Gastroesophageal sphincter (tissue), 4 donors: ENCODE measurements around the gene MED29. TPM values are rescaled to one million over a fixed set of nuclear protein-coding genes. Genes with fewer than 3 reads are reported as not detected.

ENCODE experiments used
- ATAC-seq: fragments of 150-250 bp; one replicate; pipeline ENCODE4 v1.9.1; 2016; ENCODE audit warnings: mild to moderate bottlenecking, moderate library complexity
- H3K27ac ChIP-seq, 4 donors: fragments of 200-600 bp; sonication (generic) in 3 of 4; 1 replicate in 3 of 4; 2 replicates in 1 of 4; pipeline ENCODE4 v1.5.1; 2016 to 2019
- H3K27me3 ChIP-seq: fragments of 200-600 bp; sonication (generic); one replicate; pipeline ENCODE4 v1.5.1; 2019
- H3K36me3 ChIP-seq, 2 donors: fragments of 200-600 bp; sonication (generic); one replicate each; pipeline ENCODE4 v1.5.1; 2019; ENCODE audit warnings: control low read depth in 1 of 2
- H3K4me1 ChIP-seq, 3 donors: fragments of 200-600 bp; sonication (generic); 1 replicate in 2 of 3; 2 replicates in 1 of 3; pipeline ENCODE4 v1.5.1; 2016 to 2019; ENCODE audit warnings: control low read depth in 2 of 3
- H3K4me3 ChIP-seq, 2 donors: fragments of 200-600 bp; sonication (generic); one replicate each; pipeline ENCODE4 v1.5.1; 2019; ENCODE audit warnings: mild to moderate bottlenecking in 1 of 2, moderate library complexity in 1 of 2
- H3K9me3 ChIP-seq, 3 donors: fragments of 200-600 bp; sonication (generic); one replicate each; pipeline ENCODE4 v1.5.1; 2017 to 2019; ENCODE audit warnings: control low read depth in 2 of 3
- CTCF ChIP-seq, 4 experiments: fragments of 200-600 bp in 2 of 4; fragments of 450-650 bp in 2 of 4; sonication (generic) in 1 of 4; IDR thresholded peaks; one replicate each; pipeline ENCODE4 v1.5.1; 2017 to 2019; ENCODE audit warnings: antibody characterized with exemption in 4 of 4, mild to moderate bottlenecking in 2 of 4, moderate library complexity in 2 of 4
- EP300 ChIP-seq: sonication (generic); formaldehyde crosslinking; IDR thresholded peaks from one replicate; pipeline ENCODE4 v1.6.1; 2017; ENCODE audit warnings: antibody characterized with exemption, mild to moderate bottlenecking
- POLR2A ChIP-seq, 2 donors: fragments of 450-650 bp; IDR thresholded peaks; one replicate each; pipeline ENCODE4 v1.6.1; 2017; ENCODE audit warnings: antibody characterized with exemption in 2 of 2, mild to moderate bottlenecking in 2 of 2, moderate library complexity in 1 of 2
- POLR2AphosphoS5 ChIP-seq: sonication (generic); formaldehyde crosslinking; IDR thresholded peaks from one replicate; pipeline ENCODE4 v1.6.1; 2017; ENCODE audit warnings: antibody characterized with exemption
- WGBS, 2 donors: methylation state at CpG; one replicate each; pipeline ENCODE4 v1.1.5; 2018; ENCODE audit warnings: low coverage in 1 of 2; 5-methylcytosine and 5-hydroxymethylcytosine counted together
- total RNA-seq, 4 donors: library from RNA; depleted of rRNA; stranded (reverse); fragments of >200 nt; gene quantifications; one replicate each; pipeline ENCODE4 v1.1.0, GENCODE V29; 2016

Gene MED29
- total RNA-seq, 4 donors from 2014 or later = 30.0 to 50.7 (median 36.4) TPM

GRCh38 chr19:39369200-39369599 lies 22.0 kb upstream of the MED29 start:
- peak overlapping the region in 1 of 4 donors; percentile 42 for H3K27ac ChIP-seq
- WGBS, 2 donors = 71 to 77% methylated on average over 2 of the region's 2 CpGs
- H3K9me3 ChIP-seq = no peaks in the 10 kb centered on the region
- H3K4me1 ChIP-seq = peaks cover 9 to 66% (median 26%) of the 10 kb centered on the region in 3 donors
- peaks cover 0 to 65% of the 10 kb centered on the region in 2 donors for H3K36me3 ChIP-seq
- no peak for ATAC-seq
- H3K27me3 ChIP-seq = no peaks in the 10 kb centered on the region
- no peak overlapping the region for H3K4me3 ChIP-seq
- TF ChIP-seq POLR2A (IDR thresholded peaks at IDR 0.05) (no peak), POLR2AphosphoS5 (no peak), EP300 (no peak), CTCF (IDR thresholded peaks at IDR 0.05) (no peak)

GRCh38 chr19:39370735-39371134 lies 20.4 kb upstream of the MED29 start:
- peaks cover 0 to 59% of the 10 kb centered on the region in 2 donors for H3K36me3 ChIP-seq
- TF ChIP-seq POLR2AphosphoS5 (no peak), EP300 (no peak), CTCF (IDR thresholded peaks at IDR 0.05) (no peak), POLR2A (IDR thresholded peaks at IDR 0.05) (no peak)
- H3K4me3 ChIP-seq = no peak overlapping the region
- peak overlapping the region in 3 of 4 donors; percentile 89 to 99 (median 93) for H3K27ac ChIP-seq
- H3K27me3 ChIP-seq = no peaks in the 10 kb centered on the region
- WGBS, 2 donors = 100% methylated on average over 1 to 3 of the region's 5 CpGs
- no peaks in the 10 kb centered on the region for H3K9me3 ChIP-seq
- no peak for ATAC-seq
- peaks cover 9 to 59% (median 22%) of the 10 kb centered on the region in 3 donors for H3K4me1 ChIP-seq

GRCh38 chr19:39372047-39372802 lies 19.0 kb upstream of the MED29 start:
- Histone ChIP-seq H3K36me3 (peaks cover 0 to 62% of the 10 kb centered on the region in 2 donors), H3K27ac (peak overlapping the region; percentile 89 to 99 (median 92)), H3K9me3 (no peaks in the 10 kb centered on the region), H3K4me1 (peaks cover 9 to 50% (median 22%) of the 10 kb centered on the region in 3 donors), H3K27me3 (no peaks in the 10 kb centered on the region), H3K4me3 (no peak overlapping the region)
- peak; percentile 97 for ATAC-seq
- WGBS, 2 donors = 18 to 26% methylated on average over 8 of the region's 8 CpGs
- TF ChIP-seq EP300 = no peak
- no peak for TF ChIP-seq POLR2A (IDR thresholded peaks at IDR 0.05)
- TF ChIP-seq CTCF (IDR thresholded peaks at IDR 0.05) = peak in 2 of 4 experiments; percentile 12 to 22
- peak; percentile 86 for TF ChIP-seq POLR2AphosphoS5

GRCh38 chr19:39372941-39373340 lies 18.2 kb upstream of the MED29 start:
- ATAC-seq = peak; percentile 39
- peaks cover 9 to 43% (median 22%) of the 10 kb centered on the region in 3 donors for H3K4me1 ChIP-seq
- H3K4me3 ChIP-seq = no peak overlapping the region
- H3K36me3 ChIP-seq = peaks cover 0 to 65% of the 10 kb centered on the region in 2 donors
- peak overlapping the region; percentile 89 to 99 (median 92) for H3K27ac ChIP-seq
- no peaks in the 10 kb centered on the region for H3K27me3 ChIP-seq
- TF ChIP-seq CTCF (IDR thresholded peaks at IDR 0.05) (no peak), EP300 (no peak), POLR2AphosphoS5 (no peak)
- WGBS, 2 donors = 60% methylated on average over 1 of the region's 2 CpGs; no CpG with 5 or more reads in 1 of the 2 donors
- H3K9me3 ChIP-seq = no peaks in the 10 kb centered on the region

GRCh38 chr19:39375929-39376328 lies 15.2 kb upstream of the MED29 start:
- peak overlapping the region in 3 of 4 donors; percentile 26 to 93 (median 89) for H3K27ac ChIP-seq
- H3K36me3 ChIP-seq = peaks cover 0 to 66% of the 10 kb centered on the region in 2 donors
- H3K9me3 ChIP-seq = no peaks in the 10 kb centered on the region
- no peak for ATAC-seq
- H3K27me3 ChIP-seq = no peaks in the 10 kb centered on the region
- peaks cover 9 to 44% (median 22%) of the 10 kb centered on the region in 3 donors for H3K4me1 ChIP-seq
- TF ChIP-seq EP300 (no peak), CTCF (IDR thresholded peaks at IDR 0.05) (no peak), POLR2AphosphoS5 (no peak), POLR2A (IDR thresholded peaks at IDR 0.05) (no peak)
- no peak overlapping the region for H3K4me3 ChIP-seq
